GM19239 (cell line): Measurements from ENCODE around the gene SDR42E1.
"Not testable (repeated sequence)": the region's sequence is repeated elsewhere in the genome, so short reads cannot be mapped to it uniquely, and the experiment has no call there.

Experiments
- DNase-seq: peaks from one replicate; pipeline ENCODE4 v3.0.0; 2011; ENCODE audit warnings: low spot score; ENCODE audit not compliant: insufficient read length
- FAIRE-seq: peaks from 2 replicates; lab custom pipeline; 2011; peaks lifted over from hg19 to GRCh38; lab: Jason Lieb, UNC

SDR42E1 gene

GRCh38 chr16:82040296-82040695 lies 29.0 kb upstream of the SDR42E1 start:
- FAIRE-seq (no peak), DNase-seq (no peak)

- FAIRE-seq: no peak
- no peak for DNase-seq
These were observed 26.4 kb upstream of the SDR42E1 start for GRCh38 chr16:82037666-82038065.

GRCh38 chr16:82037251-82037650 lies 26.0 kb upstream of the SDR42E1 start:
- DNase-seq: no peak
- FAIRE-seq: no peak

GRCh38 chr16:82034981-82035612 lies 23.8 kb upstream of the SDR42E1 start, which contains the start of gene HSD17B2:
HSD17B2 (plus strand) TSS chr16:82035253; CDS start chr16:82035425, 172 bp downstream.
- FAIRE-seq: no peak
- no peak for DNase-seq

- FAIRE-seq (no peak), DNase-seq (no peak)
These were observed 22.5 kb upstream of the SDR42E1 start for GRCh38 chr16:82033683-82034300.

GRCh38 chr16:82033006-82033405 lies 21.7 kb upstream of the SDR42E1 start:
- no peak for DNase-seq
- FAIRE-seq: no peak

GRCh38 chr16:82031116-82032084 lies 20.1 kb upstream of the SDR42E1 start:
- DNase-seq: no peak

GRCh38 chr16:82027629-82028064 lies 16.4 kb upstream of the SDR42E1 start:
- DNase-seq (no peak), FAIRE-seq (no peak)

More at GRCh38 chr16:82031116-82032084, 20.1 kb upstream of the SDR42E1 start:
- no peak for FAIRE-seq

- DNase-seq (no peak), FAIRE-seq (no peak)
These were observed 13.6 kb upstream of the SDR42E1 start for GRCh38 chr16:82024883-82025282.

- DNase-seq (no peak), FAIRE-seq (no peak)
These were observed 13.0 kb upstream of the SDR42E1 start for GRCh38 chr16:82024316-82024715.

GRCh38 chr16:82023206-82023605 lies 11.9 kb upstream of the SDR42E1 start:
- FAIRE-seq (no peak), DNase-seq (no peak)

- FAIRE-seq (no peak), DNase-seq (no peak)
These were observed 8.8 kb upstream of the SDR42E1 start for GRCh38 chr16:82020051-82020450.

- FAIRE-seq: no peak
- no peak for DNase-seq
These were observed 8.3 kb upstream of the SDR42E1 start for GRCh38 chr16:82019535-82019934.

GRCh38 chr16:82017911-82018568 lies 6.8 kb upstream of the SDR42E1 start:
- DNase-seq: no peak
- FAIRE-seq: no peak

GRCh38 chr16:82016964-82017363 lies 5.7 kb upstream of the SDR42E1 start:
- FAIRE-seq: no peak
- no peak for DNase-seq

GRCh38 chr16:82016263-82016662 lies 5.0 kb upstream of the SDR42E1 start:
- DNase-seq (no peak), FAIRE-seq (no peak)

GRCh38 chr16:82013139-82013538 lies 1.9 kb upstream of the SDR42E1 start:
- DNase-seq (no peak), FAIRE-seq (no peak)

- FAIRE-seq: no peak
- no peak for DNase-seq
These were observed 621 bp downstream of the SDR42E1 start for GRCh38 chr16:82010649-82011048.

- not testable (repeated sequence) for DNase-seq, FAIRE-seq
These were observed 1.5 kb downstream of the SDR42E1 start for GRCh38 chr16:82009789-82010188.

GRCh38 chr16:82008957-82009592 lies 2.2 kb downstream of the SDR42E1 start:
- FAIRE-seq: no peak

More at GRCh38 chr16:82008957-82009592, 2.2 kb downstream of the SDR42E1 start:
- DNase-seq: no peak
